ENCODE data around the gene HTRA3.

HTRA3 gene

GRCh38 chr4:8303485-8304281 lies 34.1 kb downstream of the HTRA3 start:
- peaks cover 31% of the 10 kb centered on the region for H3K4me1 ChIP-seq (ENCODE audit: control insufficient read depth, insufficient read depth, low read length)
- H3K9me3 ChIP-seq (ENCODE audit: control insufficient read depth, low read length), result no peaks in the 10 kb centered on the region
- no peak overlapping the region for H3K4me3 ChIP-seq (ENCODE audit: low read length)
- no peaks in the 10 kb centered on the region for H3K36me3 ChIP-seq (ENCODE audit: control insufficient read depth, insufficient read depth, low read length, severe bottlenecking)
- peak; percentile 91 for DNase-seq (ENCODE audit: low read depth)
- no peak overlapping the region for H3K9ac ChIP-seq (ENCODE audit: low read length)
- no peaks in the 10 kb centered on the region for H3K27me3 ChIP-seq (replicated peaks; ENCODE audit: control insufficient read depth, insufficient read depth, low read length)

DNA sequence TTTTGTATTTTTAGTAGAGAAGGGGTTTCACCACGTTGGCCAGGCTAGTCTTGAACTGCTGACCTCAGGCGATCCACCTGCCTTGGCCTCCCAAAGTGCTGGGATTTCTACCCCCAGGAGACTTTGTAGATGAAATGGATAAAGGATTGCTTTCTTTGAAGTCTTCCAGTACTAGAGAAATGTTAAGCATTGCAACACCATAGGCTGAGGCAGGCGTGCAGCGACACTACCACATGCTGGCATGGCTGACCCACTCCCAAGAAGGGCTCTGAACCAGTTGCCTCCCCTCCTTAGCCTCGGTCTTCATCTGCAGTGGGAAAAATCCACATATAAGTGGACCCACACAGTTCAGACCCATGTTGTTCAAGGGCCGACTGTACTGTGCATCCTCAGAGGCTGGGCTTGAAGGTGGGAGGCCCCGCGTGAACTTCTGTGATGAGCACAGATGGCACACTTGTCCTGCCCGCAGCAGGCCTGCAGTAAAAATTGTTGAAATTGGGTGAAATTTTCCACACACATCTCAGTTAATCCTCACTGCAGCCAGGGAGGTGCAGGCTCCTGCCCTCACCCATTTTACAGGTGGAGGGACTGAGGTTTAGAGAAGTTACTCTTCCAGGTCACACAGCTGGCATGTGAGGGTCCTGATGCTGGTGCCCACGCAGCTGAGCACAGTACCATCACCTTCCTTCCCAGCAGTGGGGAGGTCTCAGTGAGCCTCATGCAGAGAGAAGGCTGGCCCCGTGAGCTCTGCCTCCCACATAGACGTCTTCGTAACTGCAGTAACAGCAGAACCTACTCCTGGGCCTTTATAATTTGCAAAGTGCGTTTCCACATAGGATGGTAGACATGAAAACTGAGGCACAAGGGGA lies 35.5 kb downstream of the HTRA3 start:
- Histone ChIP-seq H3K36me3 (ENCODE audit: control insufficient read depth, insufficient read depth, low read length, severe bottlenecking) (no peaks in the 10 kb centered on the region), H3K4me3 (ENCODE audit: low read length) (no peak overlapping the region), H3K9me3 (ENCODE audit: control insufficient read depth, low read length) (no peaks in the 10 kb centered on the region), H3K9ac (ENCODE audit: low read length) (no peak overlapping the region), H3K27me3 (replicated peaks; ENCODE audit: control insufficient read depth, insufficient read depth, low read length) (peaks cover 2% of the 10 kb centered on the region), H3K4me1 (ENCODE audit: control insufficient read depth, insufficient read depth, low read length) (peaks cover 41% of the 10 kb centered on the region)
- DNase-seq (ENCODE audit: low read depth), result no peak

DNA sequence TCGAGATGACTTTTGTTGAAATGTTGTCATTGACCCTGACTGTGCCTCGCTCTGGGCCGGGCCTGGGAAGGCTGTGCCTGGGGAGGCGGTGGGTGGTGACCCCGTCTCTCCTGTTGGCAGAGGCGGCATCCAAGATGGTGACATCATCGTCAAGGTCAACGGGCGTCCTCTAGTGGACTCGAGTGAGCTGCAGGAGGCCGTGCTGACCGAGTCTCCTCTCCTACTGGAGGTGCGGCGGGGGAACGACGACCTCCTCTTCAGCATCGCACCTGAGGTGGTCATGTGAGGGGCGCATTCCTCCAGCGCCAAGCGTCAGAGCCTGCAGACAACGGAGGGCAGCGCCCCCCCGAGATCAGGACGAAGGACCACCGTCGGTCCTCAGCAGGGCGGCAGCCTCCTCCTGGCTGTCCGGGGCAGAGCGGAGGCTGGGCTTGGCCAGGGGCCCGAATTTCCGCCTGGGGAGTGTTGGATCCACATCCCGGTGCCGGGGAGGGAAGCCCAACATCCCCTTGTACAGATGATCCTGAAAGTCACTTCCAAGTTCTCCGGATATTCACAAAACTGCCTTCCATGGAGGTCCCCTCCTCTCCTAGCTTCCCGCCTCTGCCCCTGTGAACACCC lies 36.4 kb downstream of the HTRA3 start:
- H3K9ac ChIP-seq (ENCODE audit: low read length), result peak overlapping the region; percentile 18
- no peaks in the 10 kb centered on the region for H3K9me3 ChIP-seq (ENCODE audit: control insufficient read depth, low read length)
- no peak for DNase-seq (ENCODE audit: low read depth)
- H3K4me1 ChIP-seq (ENCODE audit: control insufficient read depth, insufficient read depth, low read length), result peaks cover 41% of the 10 kb centered on the region
- no peak overlapping the region for H3K4me3 ChIP-seq (ENCODE audit: low read length)
- H3K27me3 ChIP-seq (replicated peaks; ENCODE audit: control insufficient read depth, insufficient read depth, low read length), result peaks cover 6% of the 10 kb centered on the region
- no peaks in the 10 kb centered on the region for H3K36me3 ChIP-seq (ENCODE audit: control insufficient read depth, insufficient read depth, low read length, severe bottlenecking)

- Histone ChIP-seq H3K4me1 (ENCODE audit: control insufficient read depth, insufficient read depth, low read length) (peaks cover 41% of the 10 kb centered on the region), H3K9me3 (ENCODE audit: control insufficient read depth, low read length) (no peaks in the 10 kb centered on the region), H3K27me3 (replicated peaks; ENCODE audit: control insufficient read depth, insufficient read depth, low read length) (peaks cover 6% of the 10 kb centered on the region), H3K4me3 (ENCODE audit: low read length) (no peak overlapping the region), H3K9ac (ENCODE audit: low read length) (peak overlapping the region; percentile 18), H3K36me3 (ENCODE audit: control insufficient read depth, insufficient read depth, low read length, severe bottlenecking) (no peaks in the 10 kb centered on the region)
- DNase-seq (ENCODE audit: low read depth), result no peak
These were observed 37.0 kb downstream of the HTRA3 start for GRCh38 chr4:8306511-8307021.

DNA sequence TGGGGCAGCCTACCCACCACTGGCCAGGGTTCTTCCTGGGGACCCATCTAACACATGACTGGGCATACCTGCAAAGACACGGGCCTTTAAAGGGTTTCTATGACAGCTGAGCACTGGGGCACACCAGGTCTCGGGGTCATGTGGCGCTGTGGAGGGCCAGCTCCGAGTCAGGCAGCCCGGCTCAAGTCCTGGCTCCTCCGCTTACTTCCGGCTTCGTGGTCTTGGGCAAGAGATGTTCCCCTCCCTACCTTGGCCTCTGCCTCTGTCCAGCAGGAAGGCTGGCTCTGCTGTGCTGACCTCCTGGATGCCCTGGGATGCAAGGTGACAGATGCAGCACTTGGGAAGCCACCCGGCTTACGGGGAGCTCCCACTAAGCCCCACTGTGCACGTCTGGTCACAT lies 37.6 kb downstream of the HTRA3 start:
- no peak for DNase-seq (ENCODE audit: low read depth)
- peaks cover 6% of the 10 kb centered on the region for H3K27me3 ChIP-seq (replicated peaks; ENCODE audit: control insufficient read depth, insufficient read depth, low read length)
- H3K9me3 ChIP-seq (ENCODE audit: control insufficient read depth, low read length), result no peaks in the 10 kb centered on the region
- H3K4me3 ChIP-seq (ENCODE audit: low read length), result no peak overlapping the region
- no peaks in the 10 kb centered on the region for H3K36me3 ChIP-seq (ENCODE audit: control insufficient read depth, insufficient read depth, low read length, severe bottlenecking)
- peaks cover 41% of the 10 kb centered on the region for H3K4me1 ChIP-seq (ENCODE audit: control insufficient read depth, insufficient read depth, low read length)
- peak overlapping the region; percentile 18 for H3K9ac ChIP-seq (ENCODE audit: low read length)

DNA sequence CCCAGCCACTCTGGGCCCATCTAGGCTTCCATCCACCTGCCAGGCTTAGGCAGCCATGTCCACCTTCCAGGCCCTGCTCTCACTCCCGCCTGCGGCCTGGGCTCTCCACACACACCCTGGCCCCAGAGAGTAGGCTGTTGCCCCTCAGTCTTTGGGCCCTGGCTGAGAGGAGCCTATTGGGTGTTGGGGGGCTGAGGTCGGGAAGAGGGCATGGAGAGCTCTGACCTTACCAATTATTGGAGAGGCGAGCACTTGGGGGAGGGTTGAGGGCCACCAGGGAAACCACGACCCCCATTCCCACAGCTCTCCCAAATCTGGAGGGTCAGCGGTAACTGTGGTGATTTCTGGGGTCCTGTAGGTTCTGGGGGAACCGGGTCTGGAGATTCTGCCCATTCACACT lies 38.2 kb downstream of the HTRA3 start:
- H3K9me3 ChIP-seq (ENCODE audit: control insufficient read depth, low read length), result peaks cover 4% of the 10 kb centered on the region
- no peak overlapping the region for H3K4me3 ChIP-seq (ENCODE audit: low read length)
- DNase-seq (ENCODE audit: low read depth), result no peak
- no peaks in the 10 kb centered on the region for H3K36me3 ChIP-seq (ENCODE audit: control insufficient read depth, insufficient read depth, low read length, severe bottlenecking)
- peaks cover 6% of the 10 kb centered on the region for H3K27me3 ChIP-seq (replicated peaks; ENCODE audit: control insufficient read depth, insufficient read depth, low read length)
- H3K9ac ChIP-seq (ENCODE audit: low read length), result no peak overlapping the region
- peaks cover 41% of the 10 kb centered on the region for H3K4me1 ChIP-seq (ENCODE audit: control insufficient read depth, insufficient read depth, low read length)

- Histone ChIP-seq H3K9ac (ENCODE audit: low read length) (no peak overlapping the region), H3K36me3 (ENCODE audit: control insufficient read depth, insufficient read depth, low read length, severe bottlenecking) (no peaks in the 10 kb centered on the region), H3K9me3 (ENCODE audit: control insufficient read depth, low read length) (peaks cover 9% of the 10 kb centered on the region), H3K27me3 (replicated peaks; ENCODE audit: control insufficient read depth, insufficient read depth, low read length) (peaks cover 6% of the 10 kb centered on the region), H3K4me1 (ENCODE audit: control insufficient read depth, insufficient read depth, low read length) (peaks cover 40% of the 10 kb centered on the region), H3K4me3 (ENCODE audit: low read length) (no peak overlapping the region)
- DNase-seq (ENCODE audit: low read depth), result no peak
These were observed 38.6 kb downstream of the HTRA3 start for GRCh38 chr4:8308144-8308543.

DNA sequence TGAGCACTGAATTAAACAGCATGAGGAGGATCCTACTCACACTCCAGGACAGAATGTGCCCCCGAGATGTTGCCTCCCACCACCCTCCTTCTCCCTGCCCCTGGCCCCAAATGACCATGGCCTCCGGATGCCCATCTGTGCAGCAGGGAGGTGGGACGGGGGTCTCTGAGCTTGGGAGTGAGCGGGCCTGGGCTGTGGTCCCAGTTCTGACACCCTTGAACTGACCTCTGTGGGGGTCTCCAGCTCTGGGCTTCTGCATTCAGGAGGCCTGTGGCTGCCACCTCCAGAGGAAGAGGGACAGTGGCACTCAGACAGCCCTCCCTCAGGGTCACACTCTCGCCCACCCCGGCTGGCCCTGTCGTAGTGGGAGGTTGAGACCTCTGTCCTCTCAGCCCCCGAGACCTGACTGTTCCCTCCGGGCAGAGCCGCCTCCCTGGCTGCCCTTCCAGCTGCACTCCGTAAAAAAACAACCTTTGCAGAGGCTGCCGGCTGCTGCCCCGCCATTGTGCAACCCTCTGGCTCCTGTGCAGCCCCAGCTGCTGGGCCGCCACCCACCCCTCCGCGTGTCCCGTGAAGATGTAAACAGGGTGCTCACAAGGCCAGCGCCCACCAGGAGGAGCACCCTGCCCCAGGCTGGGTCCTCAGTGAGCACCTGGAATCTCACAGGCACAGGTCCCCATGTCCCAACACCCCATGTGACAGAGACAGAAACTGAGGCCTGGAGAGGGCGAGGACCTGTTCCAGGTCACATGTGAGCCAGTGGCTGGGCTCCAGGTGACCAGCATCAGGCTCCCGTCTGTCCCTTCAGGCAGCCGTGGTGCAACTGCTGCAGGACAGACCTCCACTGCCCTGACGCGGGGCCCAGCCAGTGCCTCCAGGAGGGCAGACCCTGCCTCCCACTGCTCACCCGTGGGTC lies 39.6 kb downstream of the HTRA3 start:
- DNase-seq (ENCODE audit: low read depth), result no peak
- no peak overlapping the region for H3K9ac ChIP-seq (ENCODE audit: low read length)
- peaks cover 11% of the 10 kb centered on the region for H3K9me3 ChIP-seq (ENCODE audit: control insufficient read depth, low read length)

GRCh38 chr4:8310306-8310705 lies 40.8 kb downstream of the HTRA3 start:
- H3K9me3 ChIP-seq (ENCODE audit: control insufficient read depth, low read length), result peaks cover 11% of the 10 kb centered on the region
- H3K9ac ChIP-seq (ENCODE audit: low read length), result no peak overlapping the region
- no peak for DNase-seq (ENCODE audit: low read depth)
- peaks cover 29% of the 10 kb centered on the region for H3K4me1 ChIP-seq (ENCODE audit: control insufficient read depth, insufficient read depth, low read length)
- no peak overlapping the region for H3K4me3 ChIP-seq (ENCODE audit: low read length)
- H3K27me3 ChIP-seq (replicated peaks; ENCODE audit: control insufficient read depth, insufficient read depth, low read length), result peaks cover 6% of the 10 kb centered on the region
- H3K36me3 ChIP-seq (ENCODE audit: control insufficient read depth, insufficient read depth, low read length, severe bottlenecking), result no peaks in the 10 kb centered on the region

More for the DNA sequence above, 39.6 kb downstream of the HTRA3 start:
- no peaks in the 10 kb centered on the region for H3K36me3 ChIP-seq (ENCODE audit: control insufficient read depth, insufficient read depth, low read length, severe bottlenecking)
- H3K4me1 ChIP-seq (ENCODE audit: control insufficient read depth, insufficient read depth, low read length), result peaks cover 31% of the 10 kb centered on the region
- peaks cover 6% of the 10 kb centered on the region for H3K27me3 ChIP-seq (replicated peaks; ENCODE audit: control insufficient read depth, insufficient read depth, low read length)
- no peak overlapping the region for H3K4me3 ChIP-seq (ENCODE audit: low read length)
